Measurements from ENCODE around the gene EPSTI1.
A peak's percentile ranks its signal among the peaks of the same experiment; 100 is the strongest.

The EPSTI1 gene

DNA sequence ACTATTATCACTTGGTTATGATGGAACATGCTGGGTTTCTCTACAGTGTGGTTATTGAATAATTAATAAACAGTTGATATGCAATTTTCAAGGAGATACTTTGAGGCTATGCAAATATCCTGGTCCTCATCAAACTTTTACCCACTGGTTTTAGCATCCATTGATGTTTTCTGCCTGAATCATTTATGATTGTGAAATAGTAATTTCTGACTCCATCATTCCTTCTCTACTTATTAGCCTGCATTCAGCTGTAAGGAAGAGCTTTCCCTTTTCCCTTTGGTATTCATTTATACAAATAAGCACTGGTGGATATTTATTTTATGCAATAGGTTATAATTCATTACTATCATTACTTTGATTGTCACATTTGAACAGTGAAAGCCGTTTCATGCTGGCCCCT lies 17.5 kb upstream of the EPSTI1 start:
- TF ChIP-seq CREB1 (IDR thresholded peaks at IDR 0.05; ENCODE audit: low read depth): no peak
- TF ChIP-seq CEBPB (IDR thresholded peaks at IDR 0.05): no peak
- TF ChIP-seq ZBTB7A (IDR thresholded peaks at IDR 0.05; ENCODE audit: low read depth): no peak
- no peak for TF ChIP-seq YY1 (IDR thresholded peaks at IDR 0.05; ENCODE audit: low read depth)
- TF ChIP-seq FOXM1 (IDR thresholded peaks at IDR 0.05; ENCODE audit: borderline replicate concordance, low read depth): no peak
- no peak for TF ChIP-seq NFIC (IDR thresholded peaks at IDR 0.05)
- TF ChIP-seq EP300 (IDR thresholded peaks at IDR 0.05; ENCODE audit: borderline replicate concordance): no peak
- TF ChIP-seq, protein P1, sequence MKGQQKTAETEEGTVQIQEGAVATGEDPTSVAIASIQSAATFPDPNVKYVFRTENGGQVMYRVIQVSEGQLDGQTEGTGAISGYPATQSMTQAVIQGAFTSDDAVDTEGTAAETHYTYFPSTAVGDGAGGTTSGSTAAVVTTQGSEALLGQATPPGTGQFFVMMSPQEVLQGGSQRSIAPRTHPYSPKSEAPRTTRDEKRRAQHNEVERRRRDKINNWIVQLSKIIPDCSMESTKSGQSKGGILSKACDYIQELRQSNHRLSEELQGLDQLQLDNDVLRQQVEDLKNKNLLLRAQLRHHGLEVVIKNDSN (IDR thresholded peaks at IDR 0.05): no peak
- TF ChIP-seq, protein P2, sequence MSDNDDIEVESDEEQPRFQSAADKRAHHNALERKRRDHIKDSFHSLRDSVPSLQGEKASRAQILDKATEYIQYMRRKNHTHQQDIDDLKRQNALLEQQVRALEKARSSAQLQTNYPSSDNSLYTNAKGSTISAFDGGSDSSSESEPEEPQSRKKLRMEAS (IDR thresholded peaks at IDR 0.05): no peak
- no peak for TF ChIP-seq RAD21 (IDR thresholded peaks at IDR 0.05; ENCODE audit: low read depth)
- TF ChIP-seq EGR1 (IDR thresholded peaks at IDR 0.05): no peak
- TF ChIP-seq, protein P3, sequence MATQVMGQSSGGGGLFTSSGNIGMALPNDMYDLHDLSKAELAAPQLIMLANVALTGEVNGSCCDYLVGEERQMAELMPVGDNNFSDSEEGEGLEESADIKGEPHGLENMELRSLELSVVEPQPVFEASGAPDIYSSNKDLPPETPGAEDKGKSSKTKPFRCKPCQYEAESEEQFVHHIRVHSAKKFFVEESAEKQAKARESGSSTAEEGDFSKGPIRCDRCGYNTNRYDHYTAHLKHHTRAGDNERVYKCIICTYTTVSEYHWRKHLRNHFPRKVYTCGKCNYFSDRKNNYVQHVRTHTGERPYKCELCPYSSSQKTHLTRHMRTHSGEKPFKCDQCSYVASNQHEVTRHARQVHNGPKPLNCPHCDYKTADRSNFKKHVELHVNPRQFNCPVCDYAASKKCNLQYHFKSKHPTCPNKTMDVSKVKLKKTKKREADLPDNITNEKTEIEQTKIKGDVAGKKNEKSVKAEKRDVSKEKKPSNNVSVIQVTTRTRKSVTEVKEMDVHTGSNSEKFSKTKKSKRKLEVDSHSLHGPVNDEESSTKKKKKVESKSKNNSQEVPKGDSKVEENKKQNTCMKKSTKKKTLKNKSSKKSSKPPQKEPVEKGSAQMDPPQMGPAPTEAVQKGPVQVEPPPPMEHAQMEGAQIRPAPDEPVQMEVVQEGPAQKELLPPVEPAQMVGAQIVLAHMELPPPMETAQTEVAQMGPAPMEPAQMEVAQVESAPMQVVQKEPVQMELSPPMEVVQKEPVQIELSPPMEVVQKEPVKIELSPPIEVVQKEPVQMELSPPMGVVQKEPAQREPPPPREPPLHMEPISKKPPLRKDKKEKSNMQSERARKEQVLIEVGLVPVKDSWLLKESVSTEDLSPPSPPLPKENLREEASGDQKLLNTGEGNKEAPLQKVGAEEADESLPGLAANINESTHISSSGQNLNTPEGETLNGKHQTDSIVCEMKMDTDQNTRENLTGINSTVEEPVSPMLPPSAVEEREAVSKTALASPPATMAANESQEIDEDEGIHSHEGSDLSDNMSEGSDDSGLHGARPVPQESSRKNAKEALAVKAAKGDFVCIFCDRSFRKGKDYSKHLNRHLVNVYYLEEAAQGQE (IDR thresholded peaks at IDR 0.05; ENCODE audit: low read depth): no peak
- TF ChIP-seq TEAD4 (IDR thresholded peaks at IDR 0.05): no peak
- TF ChIP-seq TCF12 (IDR thresholded peaks at IDR 0.05; ENCODE audit: low read depth): no peak
- TF ChIP-seq TAF1 (IDR thresholded peaks at IDR 0.05; ENCODE audit: low read depth): no peak

DNA sequence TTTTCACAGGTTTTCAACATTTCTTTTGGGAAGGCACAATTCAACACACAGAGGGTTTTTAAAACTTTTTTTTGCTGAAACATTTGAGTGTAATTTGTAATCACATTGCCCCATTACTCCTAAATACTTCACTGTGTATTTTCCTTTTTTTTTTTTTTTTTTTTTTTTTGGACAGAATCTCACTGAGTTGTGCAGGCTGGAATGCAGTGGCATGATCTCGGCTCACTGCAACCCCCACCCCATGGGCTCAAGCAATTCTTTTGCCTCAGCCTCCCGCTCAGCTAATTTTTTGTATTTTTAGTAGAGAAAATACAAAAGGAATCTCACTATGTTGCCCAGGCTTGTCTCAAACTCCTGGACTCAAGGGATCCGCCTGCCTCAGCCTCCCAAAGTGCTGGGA lies 16.6 kb upstream of the EPSTI1 start:
- TF ChIP-seq YY1 (IDR thresholded peaks at IDR 0.05; ENCODE audit: low read depth) (no peak), TCF12 (IDR thresholded peaks at IDR 0.05; ENCODE audit: low read depth) (no peak), CREB1 (IDR thresholded peaks at IDR 0.05; ENCODE audit: low read depth) (no peak), TEAD4 (IDR thresholded peaks at IDR 0.05) (no peak), NFIC (IDR thresholded peaks at IDR 0.05) (no peak), ZBTB7A (IDR thresholded peaks at IDR 0.05; ENCODE audit: low read depth) (no peak), EP300 (IDR thresholded peaks at IDR 0.05; ENCODE audit: borderline replicate concordance) (no peak), EGR1 (IDR thresholded peaks at IDR 0.05) (no peak), RAD21 (IDR thresholded peaks at IDR 0.05; ENCODE audit: low read depth) (no peak), CEBPB (IDR thresholded peaks at IDR 0.05) (no peak), TAF1 (IDR thresholded peaks at IDR 0.05; ENCODE audit: low read depth) (no peak)
- TF ChIP-seq, protein P1 (IDR thresholded peaks at IDR 0.05): no peak
- TF ChIP-seq, protein P3 (IDR thresholded peaks at IDR 0.05; ENCODE audit: low read depth): no peak

DNA sequence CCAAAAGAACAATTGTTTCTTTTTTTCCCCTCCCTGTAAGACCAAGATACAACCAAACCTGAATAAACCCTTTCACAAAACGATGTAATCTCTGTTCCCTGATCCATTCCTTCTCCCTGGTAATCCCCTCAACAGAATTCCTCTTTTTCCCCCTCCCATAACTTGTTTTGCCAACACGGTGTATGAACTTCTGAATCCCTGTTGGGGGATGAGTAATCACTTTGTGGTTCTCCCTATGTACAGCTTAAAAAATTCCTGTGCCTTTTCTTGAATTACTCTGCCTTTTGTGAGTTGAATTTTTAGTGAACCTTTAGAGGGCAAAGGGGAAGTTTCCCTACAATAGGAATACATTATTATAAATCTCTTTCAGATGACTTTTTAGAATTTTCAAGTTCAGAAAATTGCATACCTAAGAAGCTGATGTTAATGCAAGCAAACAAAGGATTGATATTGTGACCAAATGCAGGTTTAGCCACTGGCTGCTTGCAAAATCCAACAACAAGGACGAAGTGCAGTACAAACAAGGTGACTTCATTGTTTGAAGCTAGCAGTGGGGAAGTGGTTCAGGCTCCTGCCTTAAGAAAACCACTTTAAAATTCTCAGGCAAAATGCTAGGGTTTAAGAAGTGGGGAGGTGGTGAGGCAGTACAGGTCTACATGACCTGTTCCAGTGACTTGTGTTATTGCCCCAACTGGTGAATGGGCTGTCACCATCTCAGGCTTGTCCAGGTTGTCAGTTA lies 15.0 kb upstream of the EPSTI1 start:
- TF ChIP-seq TAF1 (IDR thresholded peaks at IDR 0.05; ENCODE audit: low read depth): no peak
- TF ChIP-seq NFIC (IDR thresholded peaks at IDR 0.05): no peak
- TF ChIP-seq YY1 (IDR thresholded peaks at IDR 0.05; ENCODE audit: low read depth): no peak
- TF ChIP-seq TCF12 (IDR thresholded peaks at IDR 0.05; ENCODE audit: low read depth): no peak
- no peak for TF ChIP-seq EGR1 (IDR thresholded peaks at IDR 0.05)
- TF ChIP-seq, protein P3 (IDR thresholded peaks at IDR 0.05; ENCODE audit: low read depth): no peak
- TF ChIP-seq ZBTB7A (IDR thresholded peaks at IDR 0.05; ENCODE audit: low read depth): no peak
- no peak for TF ChIP-seq CREB1 (IDR thresholded peaks at IDR 0.05; ENCODE audit: low read depth)
- TF ChIP-seq TEAD4 (IDR thresholded peaks at IDR 0.05): no peak
- TF ChIP-seq CEBPB (IDR thresholded peaks at IDR 0.05): no peak
- TF ChIP-seq EP300 (IDR thresholded peaks at IDR 0.05; ENCODE audit: borderline replicate concordance): no peak

DNA sequence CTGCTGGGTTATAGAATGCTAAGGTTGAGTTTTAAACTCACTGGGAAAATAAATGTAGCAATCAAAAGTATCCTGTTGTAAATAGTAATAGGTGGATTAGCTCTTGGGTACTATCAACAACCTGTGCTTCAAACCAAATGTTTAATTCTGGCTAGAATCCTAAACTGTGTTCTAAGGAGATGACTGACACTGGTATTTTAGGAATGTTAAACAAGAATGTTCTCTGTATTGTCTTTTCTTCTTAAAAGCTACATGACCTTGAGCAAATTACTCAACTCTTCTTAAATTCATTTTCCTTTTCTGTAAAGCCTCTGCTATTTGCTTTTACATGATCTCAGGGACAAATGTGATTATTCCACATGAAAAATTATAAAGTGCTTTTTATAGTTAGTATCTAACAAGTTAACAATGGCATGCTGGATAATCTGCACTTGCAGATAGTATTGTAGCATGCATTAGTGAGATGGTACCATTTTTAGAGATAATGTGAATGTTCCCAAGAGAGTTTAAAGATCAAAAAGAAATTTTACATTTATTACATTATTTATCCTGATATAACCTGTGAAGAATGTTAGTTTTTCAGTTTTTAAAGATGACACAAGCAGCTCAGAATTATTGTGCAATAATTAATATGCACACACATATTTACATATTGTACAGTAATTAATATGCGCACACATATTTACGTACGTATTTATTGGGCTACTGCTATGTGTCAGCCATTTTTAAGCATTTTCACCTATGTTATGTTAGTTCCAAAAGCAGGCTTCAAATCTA lies 13.6 kb upstream of the EPSTI1 start:
- TF ChIP-seq TCF12 (IDR thresholded peaks at IDR 0.05; ENCODE audit: low read depth) (no peak), TEAD4 (IDR thresholded peaks at IDR 0.05) (peak; percentile 80; the same call in 1 of the 2 replicates)

Data from Ishikawa (cell line).